NCI-H446 (cell line): Measurements from ENCODE around the gene TRAFD1.
A peak's percentile ranks its signal among the peaks of the same experiment; 100 is the strongest.

Source experiments
- DNase-seq, 2 experiments: peaks; one replicate each; lab custom pipeline; 2025; lab: John Stamatoyannopoulos, UW

The TRAFD1 gene

GRCh38 chr12:112179341-112179740, 54.0 kb downstream of the TRAFD1 start:
- no peak for DNase-seq

- DNase-seq: no peak
Measured at GRCh38 chr12:112179916-112180315, 54.6 kb downstream of the TRAFD1 start.

GRCh38 chr12:112180422-112180821, 55.1 kb downstream of the TRAFD1 start:
- no peak for DNase-seq

- no peak for DNase-seq
Measured at GRCh38 chr12:112182499-112182898, 57.1 kb downstream of the TRAFD1 start.

- DNase-seq: no peak
Measured at GRCh38 chr12:112183141-112184021, 58.0 kb downstream of the TRAFD1 start.

GRCh38 chr12:112184056-112184887, 58.9 kb downstream of the TRAFD1 start:
- DNase-seq: no peak

- DNase-seq: no peak
Measured at GRCh38 chr12:112185093-112185923, 59.9 kb downstream of the TRAFD1 start.

- DNase-seq: no peak
Measured at GRCh38 chr12:112188130-112188830, 62.9 kb downstream of the TRAFD1 start.

- DNase-seq: no peak
Measured at GRCh38 chr12:112190231-112191025, 65.1 kb downstream of the TRAFD1 start.

GRCh38 chr12:112191201-112191600, 65.8 kb downstream of the TRAFD1 start:
- DNase-seq: no peak

GRCh38 chr12:112191840-112192321, 66.5 kb downstream of the TRAFD1 start:
- no peak for DNase-seq

- DNase-seq: no peak
Measured at GRCh38 chr12:112192475-112192874, 67.1 kb downstream of the TRAFD1 start.

- no peak for DNase-seq
Measured at GRCh38 chr12:112194601-112195247, 69.4 kb downstream of the TRAFD1 start.

- no peak for DNase-seq
Measured at GRCh38 chr12:112196196-112196875, 71.0 kb downstream of the TRAFD1 start.

- peak; percentile 5 to 61 for DNase-seq
Measured at GRCh38 chr12:112198120-112198733, 72.9 kb downstream of the TRAFD1 start.

GRCh38 chr12:112199136-112199535, 73.8 kb downstream of the TRAFD1 start:
- DNase-seq: no peak
